GM19452 (cell line): ENCODE measurements around the gene DPH3.
A peak's percentile ranks its signal among the peaks of the same experiment; 100 is the strongest.
"Not testable (repeated sequence)": the region's sequence is repeated elsewhere in the genome, so short reads cannot be mapped to it uniquely, and the experiment has no call there.

Experiments
- ATAC-seq: cut with Tn5 transposase; IDR thresholded peaks from one replicate; pipeline ENCODE4 v1.9.1; 2021; ENCODE audit not compliant: unreplicated experiment

Gene DPH3

GRCh38 chr3:16264708-16265454 lies at the start of gene DPH3, which contains the start of gene OXNAD1:
TSS of gene DPH3 (minus strand) at chr3:16264943. CDS start at chr3:16264876, 67 bp downstream.
TSS of gene OXNAD1 (plus strand) at chr3:16265212. CDS start at chr3:16270953, 5,741 bp downstream.
- peak; percentile 99 for ATAC-seq

GRCh38 chr3:16313886-16314645 lies 49.3 kb upstream of the DPH3 start:
- ATAC-seq, result no peak

GRCh38 chr3:16311960-16312451 lies 47.3 kb upstream of the DPH3 start:
- ATAC-seq, result peak; percentile 63

- ATAC-seq, result not testable (repeated sequence)
Observed at GRCh38 chr3:16310486-16310885, 45.7 kb upstream of the DPH3 start.

- peak; percentile 86 for ATAC-seq
Observed at GRCh38 chr3:16309558-16309957, 44.8 kb upstream of the DPH3 start.

GRCh38 chr3:16308727-16309126 lies 44.0 kb upstream of the DPH3 start:
- ATAC-seq, result no peak

GRCh38 chr3:16307832-16308531 lies 43.2 kb upstream of the DPH3 start:
- ATAC-seq, result no peak

GRCh38 chr3:16305111-16305541 lies 40.4 kb upstream of the DPH3 start:
- no peak for ATAC-seq

GRCh38 chr3:16304061-16305010 lies 39.6 kb upstream of the DPH3 start:
- no peak for ATAC-seq

GRCh38 chr3:16303037-16303575 lies 38.4 kb upstream of the DPH3 start:
- ATAC-seq, result no peak

GRCh38 chr3:16302082-16302631 lies 37.4 kb upstream of the DPH3 start:
- no peak for ATAC-seq

- no peak for ATAC-seq
Observed at GRCh38 chr3:16301507-16301906, 36.8 kb upstream of the DPH3 start.

GRCh38 chr3:16300881-16301359 lies 36.2 kb upstream of the DPH3 start:
- ATAC-seq, result peak; percentile 80

GRCh38 chr3:16300307-16300706 lies 35.6 kb upstream of the DPH3 start:
- ATAC-seq, result no peak

- ATAC-seq, result no peak
Observed at GRCh38 chr3:16299746-16300145, 35.0 kb upstream of the DPH3 start.

- ATAC-seq, result no peak
Observed at GRCh38 chr3:16298891-16299290, 34.1 kb upstream of the DPH3 start.

GRCh38 chr3:16297997-16298885 lies 33.5 kb upstream of the DPH3 start:
- no peak for ATAC-seq

- ATAC-seq, result no peak
Observed at GRCh38 chr3:16295298-16295890, 30.7 kb upstream of the DPH3 start.
